ENCODE measurements around the gene SETDB1.

DNA sequence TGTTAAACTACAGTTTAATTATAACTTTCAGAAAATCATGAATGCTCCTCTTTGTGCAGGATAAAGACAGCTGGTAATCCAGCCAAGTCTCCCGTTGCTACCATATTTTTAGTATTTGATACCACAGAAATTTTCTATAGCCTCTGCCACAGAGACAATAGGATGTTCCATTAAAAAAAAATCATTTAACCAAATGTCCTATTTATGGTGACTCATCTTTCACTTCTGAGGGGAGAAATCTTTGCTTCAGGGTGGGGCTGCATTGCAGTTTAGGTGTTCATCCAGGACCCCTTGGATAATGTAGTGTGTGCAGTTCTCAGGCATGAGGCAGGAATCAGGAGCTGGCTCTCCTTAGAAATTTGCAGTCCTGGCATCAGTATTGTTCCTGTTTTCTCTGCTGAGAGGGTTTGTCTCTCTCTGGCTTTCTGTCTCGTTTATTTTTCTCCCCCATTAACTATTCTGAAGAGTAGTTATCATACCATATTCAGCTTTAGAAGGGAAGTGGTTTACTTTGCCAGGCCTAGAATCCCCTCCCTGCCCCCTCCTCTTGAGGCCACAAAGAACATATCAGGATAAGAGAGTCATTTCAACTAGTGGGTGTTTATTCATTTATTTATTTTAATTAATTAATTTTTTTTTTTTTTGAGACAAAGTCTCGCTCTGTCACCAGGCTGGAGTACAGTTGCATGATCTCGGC is 85.1 kb downstream of the SETDB1 start:
- TF ChIP-seq POLR2AphosphoS5 (IDR thresholded peaks at IDR 0.05) (no peak), REST (IDR thresholded peaks at IDR 0.05; ENCODE audit: borderline replicate concordance) (no peak), EP300 (conservative IDR thresholded peaks at IDR 0.05; ENCODE audit: poor library complexity, severe bottlenecking) (no peak), RAD21 (conservative IDR thresholded peaks at IDR 0.05) (no peak), CTCF (IDR thresholded peaks at IDR 0.05; ENCODE audit: poor library complexity, severe bottlenecking) (no peak), EZH2 (IDR thresholded peaks at IDR 0.05; ENCODE audit: borderline replicate concordance, insufficient read depth, low read length, poor library complexity, severe bottlenecking) (no peak), TAF1 (IDR thresholded peaks at IDR 0.05; ENCODE audit: low read depth) (no peak), SMC3 (conservative IDR thresholded peaks at IDR 0.05; ENCODE audit: poor library complexity) (no peak)

Measured in neural cell (in vitro differentiated cells).